HepG2 (cell line): ENCODE results near the gene MGAT2. TPM values are rescaled to one million over a fixed set of nuclear protein-coding genes. Genes with fewer than 3 reads are reported as not detected.

Source experiments
- ESRRA ChIP-seq: sonication (generic); formaldehyde crosslinking; IDR thresholded peaks from 2 replicates; pipeline ENCODE4 v1.5.1; 2020; ENCODE audit warnings: mild to moderate bottlenecking, low read depth, missing genetic modification reagents
- FOXO4 ChIP-seq: sonication (generic); formaldehyde crosslinking; conservative IDR thresholded peaks from 2 replicates; pipeline ENCODE4 v1.8.1; 2023; ENCODE audit warnings: missing genetic modification reagents
- GATAD1 ChIP-seq: IDR thresholded peaks from 2 replicates; pipeline ENCODE4 v1.6.1; 2016; ENCODE audit warnings: missing genetic modification reagents, missing compliant biosample characterization
- GPBP1L1 ChIP-seq: sonication (generic); formaldehyde crosslinking; IDR thresholded peaks from 2 replicates; pipeline ENCODE4 v1.5.0; 2020; ENCODE audit warnings: mild to moderate bottlenecking, missing genetic modification reagents
- KDM5B ChIP-seq: sonication (generic); formaldehyde crosslinking; IDR thresholded peaks from 2 replicates; pipeline ENCODE4 v1.4.0; 2020; ENCODE audit warnings: missing genetic modification reagents, mild to moderate bottlenecking, borderline replicate concordance
- KLF12 ChIP-seq: sonication (generic); formaldehyde crosslinking; IDR thresholded peaks from 2 replicates; pipeline ENCODE4 v1.4.0; 2020; ENCODE audit warnings: missing genetic modification reagents, borderline replicate concordance
- MIXL1 ChIP-seq: IDR thresholded peaks from 2 replicates; pipeline ENCODE4 v1.6.1; 2016
- MYPOP ChIP-seq: sonication (generic); formaldehyde crosslinking; IDR thresholded peaks from 2 replicates; pipeline ENCODE4 v1.8.1; 2023; ENCODE audit warnings: mild to moderate bottlenecking, moderate library complexity, missing genetic modification reagents
- NONO ChIP-seq, 2 experiments: fragments of 450-650 bp in 1 of 2; sonication (generic) in 1 of 2; formaldehyde crosslinking in 1 of 2; IDR thresholded peaks in 1 of 2; conservative IDR thresholded peaks in 1 of 2; 2 replicates each; pipeline versions ENCODE4 v1.6.1 to v1.8.0; 2017 to 2022; ENCODE audit warnings: mild to moderate bottlenecking in 1 of 2, missing genetic modification reagents in 1 of 2, moderate library complexity in 1 of 2
- NR2F1 ChIP-seq, 2 experiments: fragments of 450-650 bp in 1 of 2; formaldehyde crosslinking in 1 of 2; IDR thresholded peaks; 2 replicates each; pipeline versions ENCODE4 v1.5.0 to v1.6.1; 2016 to 2020; ENCODE audit warnings: mild to moderate bottlenecking in 1 of 2, missing compliant biosample characterization in 1 of 2, missing genetic modification reagents in 1 of 2, moderate library complexity in 1 of 2
- POLR2AphosphoS5 ChIP-seq: IDR thresholded peaks from 2 replicates; pipeline ENCODE4 v1.6.1; 2012; ENCODE audit warnings: low read depth, low read length
- RXRA ChIP-seq: sonication (generic); formaldehyde crosslinking; IDR thresholded peaks from 2 replicates; pipeline ENCODE4 v1.5.1; 2020; ENCODE audit warnings: missing genetic modification reagents
- SMC3 ChIP-seq: IDR thresholded peaks from 2 replicates; pipeline ENCODE4 v1.6.1; 2011; ENCODE audit warnings: low read length, improper control_type of control experiment
- SNAI1 ChIP-seq: sonication (generic); formaldehyde crosslinking; IDR thresholded peaks from 2 replicates; pipeline ENCODE4 v1.5.0; 2020; ENCODE audit warnings: mild to moderate bottlenecking, missing genetic modification reagents, borderline replicate concordance
- SNAPC2 ChIP-seq: sonication (generic); formaldehyde crosslinking; IDR thresholded peaks from 2 replicates; pipeline ENCODE4 v1.8.1; 2022; ENCODE audit warnings: mild to moderate bottlenecking, missing genetic modification reagents
- TOPORS ChIP-seq: sonication (generic); formaldehyde crosslinking; IDR thresholded peaks from 2 replicates; pipeline ENCODE4 v1.8.0; 2023; ENCODE audit warnings: mild to moderate bottlenecking, missing genetic modification reagents
- ZNF230 ChIP-seq: sonication (generic); formaldehyde crosslinking; IDR thresholded peaks from 2 replicates; pipeline ENCODE4 v1.4.0; 2020; ENCODE audit warnings: mild to moderate bottlenecking, missing genetic modification reagents
- ZNF333 ChIP-seq: sonication (generic); formaldehyde crosslinking; IDR thresholded peaks from 2 replicates; pipeline ENCODE4 v1.4.0; 2020; ENCODE audit warnings: mild to moderate bottlenecking, missing genetic modification reagents, borderline replicate concordance
- ZNF431 ChIP-seq: sonication (generic); formaldehyde crosslinking; IDR thresholded peaks from 2 replicates; pipeline ENCODE4 v1.9.0; 2022; ENCODE audit warnings: missing genetic modification reagents, low read depth, mild to moderate bottlenecking, borderline replicate concordance
- ZNF784 ChIP-seq: sonication (generic); formaldehyde crosslinking; IDR thresholded peaks from 2 replicates; pipeline ENCODE4 v1.5.1; 2020; ENCODE audit warnings: missing genetic modification reagents, mild to moderate bottlenecking, borderline replicate concordance
- ZXDC ChIP-seq: sonication (generic); formaldehyde crosslinking; IDR thresholded peaks from 2 replicates; pipeline ENCODE4 v1.5.0; 2020; ENCODE audit warnings: mild to moderate bottlenecking, missing genetic modification reagents
- polyA plus RNA-seq, 8 experiments: library from polyadenylated mRNA; depleted of rRNA in 3 of 8; stranded (reverse) in 7 of 8; unstranded in 1 of 8; fragments of >200 nt; fragmentation: Illumina TruSeq in 4 of 8; extraction: Trizol in 4 of 8; gene quantifications; 2 replicates each; pipeline versions ENCODE4 v1.2.1 to v1.2.3, GENCODE V29; 2011 to 2016; ENCODE audit warnings: low read depth in 4 of 8, missing spikeins in 1 of 8, mixed read lengths in 1 of 8; ENCODE audit not compliant: insufficient read depth in 1 of 8
- total RNA-seq, 5 experiments: library from RNA; depleted of rRNA; stranded (reverse); fragments of >200 nt; fragmentation: Illumina TruSeq; extraction: Trizol; gene quantifications; 2 replicates each; pipeline ENCODE4 v1.2.3, GENCODE V29; 2016; ENCODE audit warnings: low read depth in 1 of 5

Gene MGAT2
- total and polyA plus RNA-seq, 2 of the 13 experiments (the other 11 are each of a cell fraction or from before 2014, with no cell fraction given): 12.9 to 51.9 TPM

GRCh38 chr14:49641697-49642129 lies 21.1 kb downstream of the MGAT2 start (continued):
- TF ChIP-seq FOXO4 (CRISPR knock-in tag) (no peak), ZNF333 (CRISPR knock-in tag) (0 out of 2 replicates have a peak, but pooled peaks have one; percentile 36), POLR2AphosphoS5 (peak; percentile 33; the same call in 1 of the 2 replicates), KDM5B (CRISPR knock-in tag) (no peak), MYPOP (CRISPR knock-in tag) (peak; percentile 69; the same call in 1 of the 2 replicates), ZNF784 (no peak), GPBP1L1 (CRISPR knock-in tag) (no peak), NONO (IDR thresholded peaks at IDR 0.05) (no peak), NONO (CRISPR knock-in tag; conservative IDR thresholded peaks at IDR 0.05) (peak; percentile 82), NR2F1 (CRISPR knock-in tag; IDR thresholded peaks at IDR 0.05) (no peak), RXRA (CRISPR knock-in tag) (peak; percentile 50; the same call in 1 of the 2 replicates), SMC3 (0 out of 2 replicates have a peak, but pooled peaks have one; percentile 10), ZNF230 (CRISPR knock-in tag) (no peak), KLF12 (no peak), SNAPC2 (CRISPR knock-in tag) (no peak), ESRRA (CRISPR knock-in tag) (0 out of 2 replicates have a peak, but pooled peaks have one; percentile 68), GATAD1 (CRISPR knock-in tag) (peak; percentile 49; the same call in 1 of the 2 replicates), ZXDC (CRISPR knock-in tag) (no peak; the same call in 1 of the 2 replicates), MIXL1 (CRISPR knock-in tag) (peak; percentile 88), SNAI1 (0 out of 2 replicates have a peak, but pooled peaks have one; percentile 38), ZNF431 (CRISPR knock-in tag) (0 out of 2 replicates have a peak, but pooled peaks have one; percentile 67), TOPORS (0 out of 2 replicates have a peak, but pooled peaks have one; percentile 32)
